ENCODE results near the gene KLHL12.
A peak's percentile ranks its signal among the peaks of the same experiment; 100 is the strongest.

DNA sequence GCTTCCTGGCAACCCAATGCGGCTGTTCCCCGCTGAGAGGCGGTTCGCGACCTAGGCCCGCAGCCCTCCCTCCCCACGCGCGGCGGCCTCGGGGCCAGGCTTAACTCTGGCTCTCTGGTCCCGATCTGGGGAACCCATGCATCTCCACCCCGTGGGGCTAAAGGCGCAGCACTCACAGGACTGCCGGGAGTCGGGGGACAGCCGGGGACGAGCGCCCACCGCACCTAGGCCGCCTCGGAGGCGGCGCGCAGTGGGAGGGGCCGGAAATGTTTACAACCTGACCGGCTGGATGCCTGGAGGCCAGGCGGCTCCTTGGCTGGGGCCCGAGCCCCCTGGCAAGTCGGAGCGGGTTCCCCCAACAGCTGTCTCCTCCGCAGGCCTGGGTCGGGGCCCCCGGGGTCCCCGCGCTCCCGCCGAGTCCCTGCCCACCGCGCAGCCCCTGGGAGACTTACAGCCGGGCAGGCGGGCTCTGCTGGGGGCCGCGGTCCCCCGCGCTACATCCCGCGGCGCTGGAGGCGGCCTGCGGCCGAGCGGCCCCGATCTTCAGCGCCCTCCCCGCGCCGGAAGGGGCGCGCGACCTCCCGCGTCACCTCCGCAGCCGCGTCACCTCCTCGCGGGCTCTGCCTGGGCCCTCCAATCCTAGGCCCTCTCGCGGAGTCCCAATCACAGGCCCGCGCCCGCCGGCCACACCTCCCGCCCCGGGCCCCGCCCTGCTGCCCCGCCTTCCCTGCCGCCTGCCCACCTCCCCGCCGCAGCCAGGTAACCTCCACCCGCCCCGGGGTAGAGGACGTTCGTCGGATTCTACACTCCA, 30.9 kb upstream of the KLHL12 start, which contains the start of gene ADIPOR1:
- peak in 1 of 2 donors; percentile 57 for TF ChIP-seq POLR2AphosphoS5 (IDR thresholded peaks at IDR 0.05; ENCODE audit: insufficient read depth in 1 of 2, low read depth in 1 of 2)
- TF ChIP-seq, protein P1, sequence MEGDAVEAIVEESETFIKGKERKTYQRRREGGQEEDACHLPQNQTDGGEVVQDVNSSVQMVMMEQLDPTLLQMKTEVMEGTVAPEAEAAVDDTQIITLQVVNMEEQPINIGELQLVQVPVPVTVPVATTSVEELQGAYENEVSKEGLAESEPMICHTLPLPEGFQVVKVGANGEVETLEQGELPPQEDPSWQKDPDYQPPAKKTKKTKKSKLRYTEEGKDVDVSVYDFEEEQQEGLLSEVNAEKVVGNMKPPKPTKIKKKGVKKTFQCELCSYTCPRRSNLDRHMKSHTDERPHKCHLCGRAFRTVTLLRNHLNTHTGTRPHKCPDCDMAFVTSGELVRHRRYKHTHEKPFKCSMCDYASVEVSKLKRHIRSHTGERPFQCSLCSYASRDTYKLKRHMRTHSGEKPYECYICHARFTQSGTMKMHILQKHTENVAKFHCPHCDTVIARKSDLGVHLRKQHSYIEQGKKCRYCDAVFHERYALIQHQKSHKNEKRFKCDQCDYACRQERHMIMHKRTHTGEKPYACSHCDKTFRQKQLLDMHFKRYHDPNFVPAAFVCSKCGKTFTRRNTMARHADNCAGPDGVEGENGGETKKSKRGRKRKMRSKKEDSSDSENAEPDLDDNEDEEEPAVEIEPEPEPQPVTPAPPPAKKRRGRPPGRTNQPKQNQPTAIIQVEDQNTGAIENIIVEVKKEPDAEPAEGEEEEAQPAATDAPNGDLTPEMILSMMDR (IDR thresholded peaks at IDR 0.05): no peak
